GM18868 (cell line): Measurements from ENCODE around the gene SORCS2.

Source experiments
- ATAC-seq: cut with Tn5 transposase; IDR thresholded peaks from one replicate; pipeline ENCODE4 v1.9.1; 2021; ENCODE audit warnings: mild to moderate bottlenecking, moderate library complexity; ENCODE audit not compliant: unreplicated experiment

SORCS2 gene

GRCh38 chr4:7487998-7488671, 295.8 kb downstream of the SORCS2 start:
- ATAC-seq: no peak

- no peak for ATAC-seq
Measured at GRCh38 chr4:7491915-7492314, 299.6 kb downstream of the SORCS2 start.

- ATAC-seq: no peak
Measured at GRCh38 chr4:7498446-7499200, 306.3 kb downstream of the SORCS2 start.

- no peak for ATAC-seq
Measured at GRCh38 chr4:7499661-7500060, 307.3 kb downstream of the SORCS2 start.

- ATAC-seq: no peak
Measured at GRCh38 chr4:7500404-7500803, 308.1 kb downstream of the SORCS2 start.

DNA sequence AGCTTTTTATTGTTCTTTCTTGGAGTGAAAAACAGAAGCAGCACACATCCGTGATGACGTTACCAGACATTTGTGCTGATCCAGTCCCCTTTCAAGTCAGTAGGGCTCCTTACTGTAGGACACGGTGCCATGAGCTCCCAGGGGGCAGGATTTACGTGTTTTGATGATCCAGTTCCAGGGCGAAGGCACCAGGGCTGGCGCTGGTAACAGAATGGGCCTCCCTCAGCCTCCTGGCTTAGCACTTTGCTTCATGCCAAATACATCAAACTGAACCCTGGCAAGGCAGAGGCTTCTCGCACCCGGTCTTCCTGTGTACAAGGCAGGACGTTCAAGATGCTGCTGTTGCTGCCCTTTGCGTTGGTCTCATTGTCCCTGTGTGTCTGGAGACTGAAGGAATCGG, 309.0 kb downstream of the SORCS2 start:
- no peak for ATAC-seq

- ATAC-seq: no peak
Measured at GRCh38 chr4:7501873-7502272, 309.5 kb downstream of the SORCS2 start.

DNA sequence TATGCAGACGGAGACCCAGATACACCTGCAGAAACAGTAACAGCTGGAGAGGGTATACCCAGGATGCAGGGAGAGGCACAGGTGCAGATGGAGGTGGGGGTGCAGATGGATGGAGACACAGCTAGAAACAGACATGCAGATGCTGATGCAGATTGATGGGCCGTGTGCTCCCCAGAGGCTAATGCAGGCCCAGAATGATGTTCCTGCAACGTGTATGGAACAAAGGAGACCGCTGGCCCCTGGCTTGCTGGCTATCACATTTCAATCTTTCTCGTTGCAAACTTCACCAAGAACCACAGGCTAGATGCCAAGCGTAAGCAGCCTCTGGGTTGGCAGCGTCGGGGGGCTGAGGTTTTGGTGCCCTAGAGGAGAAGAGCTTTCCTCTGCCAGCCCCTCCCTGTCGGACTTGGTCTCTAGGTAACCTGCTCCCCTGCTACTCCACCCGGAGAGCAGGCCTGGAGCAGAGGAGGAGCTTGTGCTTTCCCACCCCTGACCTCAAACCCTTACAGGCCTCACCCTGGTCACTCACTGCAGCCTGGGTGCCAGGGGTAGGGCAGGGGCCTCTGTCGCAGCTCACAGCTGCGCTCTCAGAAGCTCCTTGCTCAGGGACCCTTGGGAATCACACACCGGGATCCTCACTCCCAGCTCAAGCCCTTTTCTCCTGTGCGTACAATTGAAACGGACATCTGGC, 311.4 kb downstream of the SORCS2 start:
- no peak for ATAC-seq

DNA sequence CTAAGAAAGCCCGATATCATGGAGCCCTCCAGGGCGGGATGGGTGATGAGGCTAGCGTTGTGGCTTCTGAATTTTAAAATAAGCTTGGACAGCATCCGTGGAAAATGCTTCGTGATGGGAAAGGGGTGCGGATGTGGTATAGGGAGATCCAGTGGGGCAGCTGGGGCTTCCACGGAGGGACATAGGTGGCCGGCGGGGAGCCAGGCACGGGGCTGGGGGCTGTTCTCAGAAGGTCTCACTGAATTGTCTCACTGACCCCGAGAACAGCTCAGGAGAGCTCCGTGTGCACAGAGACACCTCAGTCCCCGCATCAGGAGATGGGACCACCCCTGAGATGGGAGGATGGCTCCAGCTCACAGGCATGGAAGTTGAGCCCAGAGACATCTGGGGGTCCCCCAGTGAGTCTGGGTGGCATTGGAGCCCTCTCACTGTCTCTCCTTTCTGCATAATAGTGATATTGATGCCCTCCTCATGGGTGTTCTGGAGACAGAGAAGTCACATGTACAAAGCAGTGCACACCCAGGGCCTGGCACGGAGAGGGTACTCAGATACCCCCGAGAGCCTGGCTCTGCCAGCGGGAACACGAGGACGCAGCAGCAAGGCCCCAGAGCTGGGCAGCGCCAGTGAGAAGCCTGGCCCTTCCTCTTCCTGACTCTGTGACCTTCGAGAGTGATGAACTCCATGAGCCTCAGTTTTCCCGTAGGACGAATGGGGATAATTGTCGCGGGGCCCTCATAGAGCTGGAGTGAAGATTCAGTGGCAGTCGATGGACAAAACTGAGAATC, 313.0 kb downstream of the SORCS2 start:
- ATAC-seq: no peak

DNA sequence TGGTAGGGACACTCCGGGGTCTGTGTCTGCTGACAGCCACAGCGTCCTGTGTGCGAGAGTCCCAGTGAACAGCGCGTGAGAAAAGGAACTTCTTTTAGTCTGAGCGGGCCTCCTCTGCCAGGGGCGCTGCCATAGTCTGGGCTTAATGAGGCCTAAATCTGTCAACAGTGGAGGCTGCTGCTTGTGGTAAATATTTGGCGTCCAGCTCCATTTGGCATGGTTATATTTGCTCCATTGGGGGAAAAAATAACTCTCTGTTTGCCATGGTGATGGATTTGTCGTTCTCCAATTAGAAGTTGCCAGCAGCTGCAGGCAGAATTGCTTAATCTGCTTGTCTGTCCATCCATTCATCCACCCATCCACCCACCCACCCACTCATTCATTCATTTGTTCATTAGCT, 313.8 kb downstream of the SORCS2 start:
- ATAC-seq: no peak

DNA sequence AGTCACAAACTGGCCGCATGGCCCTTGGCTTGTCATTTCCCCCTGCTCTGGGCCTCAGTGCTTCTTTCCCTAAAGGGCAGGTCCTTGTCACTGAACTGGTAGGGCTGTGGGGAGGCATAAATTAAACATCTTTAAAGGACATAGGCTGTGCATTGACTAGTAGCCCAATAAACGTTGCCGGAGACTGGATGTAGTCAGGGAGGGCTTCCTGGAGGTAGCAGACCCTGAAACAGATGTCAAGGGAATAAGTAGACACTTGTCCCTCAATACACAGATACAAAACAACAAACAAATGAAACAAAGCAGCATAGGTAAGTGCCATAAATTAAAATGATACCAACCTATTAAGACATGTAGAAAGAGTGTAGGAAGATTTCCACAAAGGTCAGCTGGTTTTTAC, 314.2 kb downstream of the SORCS2 start:
- no peak for ATAC-seq

- ATAC-seq: no peak
Measured at GRCh38 chr4:7507381-7507780, 315.0 kb downstream of the SORCS2 start.

- no peak for ATAC-seq
Measured at GRCh38 chr4:7510066-7510465, 317.7 kb downstream of the SORCS2 start.

GRCh38 chr4:7510538-7510937, 318.2 kb downstream of the SORCS2 start:
- ATAC-seq: no peak

DNA sequence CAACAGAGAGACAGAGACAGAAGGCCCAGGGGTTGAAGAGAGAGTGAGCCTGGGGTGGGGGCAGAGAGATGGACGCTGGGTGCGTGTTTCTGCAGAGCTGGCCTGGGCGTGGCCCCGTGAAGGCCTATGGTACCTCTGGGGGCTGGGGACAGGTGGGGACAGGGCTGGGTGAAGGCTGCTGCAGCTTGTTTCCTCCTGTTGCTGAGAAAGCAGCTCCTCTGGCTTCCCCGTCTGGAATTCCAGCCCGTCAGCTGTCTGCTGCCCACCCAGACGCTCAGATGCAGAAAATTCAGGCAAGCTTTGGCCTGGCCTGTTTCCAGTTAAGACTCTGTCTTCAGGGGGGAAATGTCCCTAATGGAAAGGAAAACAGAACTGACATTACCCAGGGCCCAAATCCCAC, 319.2 kb downstream of the SORCS2 start:
- no peak for ATAC-seq

GRCh38 chr4:7512428-7512827, 320.1 kb downstream of the SORCS2 start:
- ATAC-seq: no peak

DNA sequence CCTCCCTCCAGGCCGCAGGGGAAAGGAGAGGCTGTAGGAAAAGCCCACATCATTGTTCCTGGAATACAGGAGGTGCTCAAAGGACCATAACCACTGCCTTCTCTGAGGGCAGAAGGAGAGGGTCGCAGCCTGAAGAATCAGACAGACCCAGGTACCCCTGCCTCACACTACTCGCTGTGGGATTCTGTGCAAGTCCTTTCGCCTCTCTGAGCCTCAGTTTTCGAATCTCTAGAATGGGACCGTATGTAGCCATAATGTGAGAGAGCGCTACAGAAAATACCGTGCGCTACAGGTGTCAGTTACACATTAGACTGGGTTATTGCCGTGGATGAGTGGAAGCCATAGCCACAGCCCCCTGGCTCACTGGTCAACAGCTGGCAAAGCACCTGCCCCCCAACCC, 320.6 kb downstream of the SORCS2 start:
- no peak for ATAC-seq

DNA sequence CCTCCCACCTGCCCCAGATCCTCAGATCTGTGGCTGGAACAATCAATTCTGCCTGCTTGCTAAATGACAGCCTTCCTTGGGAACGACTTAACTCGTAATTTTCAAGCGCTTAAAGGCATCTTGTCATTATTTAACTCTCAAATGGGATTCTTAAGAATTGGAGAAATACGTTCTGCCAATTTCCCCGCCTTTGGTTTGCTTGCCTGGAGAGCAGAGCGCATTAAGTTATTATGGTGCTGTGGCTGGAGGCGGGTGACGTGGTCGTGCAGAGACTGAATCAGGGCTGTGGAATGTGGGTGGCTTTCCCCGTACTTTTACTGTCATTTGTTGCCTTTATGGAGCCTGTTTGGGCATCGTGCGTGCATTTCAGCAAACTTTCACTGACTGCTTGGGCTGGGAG, 321.3 kb downstream of the SORCS2 start:
- no peak for ATAC-seq

- no peak for ATAC-seq
Measured at GRCh38 chr4:7514281-7514680, 321.9 kb downstream of the SORCS2 start.

- ATAC-seq: no peak
Measured at GRCh38 chr4:7514789-7515188, 322.5 kb downstream of the SORCS2 start.

GRCh38 chr4:7515390-7515902, 323.1 kb downstream of the SORCS2 start:
- ATAC-seq: no peak
